K562 (cell line): ENCODE data around the gene SMG6. TPM values are rescaled to one million over a fixed set of nuclear protein-coding genes. Genes with fewer than 3 reads are reported as not detected.

ENCODE experiments used
- ATAC-seq: fragments of 200-7000 bp; cut with Tn5 transposase; 3 replicates; pipeline ENCODE4 v1.9.1; 2020; ENCODE audit warnings: moderate library complexity
- BruUV-seq: library from RNA; stranded (reverse); fragments of 400-500 nt; replicated peaks from 2 replicates; lab custom pipeline; 2021; lab: Mats Ljungman, UMichigan
- CTCF ChIA-PET: fragments of 300-600 bp; formaldehyde crosslinking; extraction: SDS; loops from one replicate; lab custom pipeline; 2021; ENCODE audit warnings: low intra/inter-chr PET ratio; lab: Yijun Ruan, JAX
- POLR2A ChIA-PET: fragments of 300-600, 350-650 bp; sonication (Branson Sonifier 250); formaldehyde crosslinking; extraction: SDS; loops from one replicate; lab custom pipeline; 2021; ENCODE audit warnings: antibody characterized with exemption, inconsistent platforms; lab: Yijun Ruan, JAX
- DNase-seq, 4 experiments: peaks; one replicate each; pipeline versions ENCODE4 v3.0.0 to v3.0.0-alpha.2; 2011 to 2018; ENCODE audit warnings: low spot score in 3 of 4, mixed read lengths in 3 of 4; ENCODE audit errors: extremely low read depth in 1 of 4
- FAIRE-seq: peaks from 2 replicates; lab custom pipeline; 2011; peaks lifted over from hg19 to GRCh38; lab: Jason Lieb, UNC
- H2AFZ ChIP-seq: 2 replicates; pipeline ENCODE4 v1.6.0; 2011; ENCODE audit warnings: low read depth, low read length, control low read depth, inconsistent platforms
- H3K27ac ChIP-seq: fragments of 200-600 bp; 3 replicates; pipeline ENCODE4 v1.8.0; 2011; ENCODE audit warnings: low read depth, mild to moderate bottlenecking, control low read depth, inconsistent platforms, low read length, moderate library complexity, mixed read lengths; ENCODE audit errors: extremely low read depth
- H3K27me3 ChIP-seq, 2 experiments: fragments of 300-600 bp in 1 of 2; 2 replicates in 1 of 2; 3 replicates in 1 of 2; pipeline versions ENCODE4 v1.6.0 to v1.8.0; 2011; ENCODE audit warnings: inconsistent platforms in 2 of 2, low read length in 2 of 2, mild to moderate bottlenecking in 1 of 2, mixed read lengths in 1 of 2, moderate library complexity in 1 of 2; ENCODE audit not compliant: control insufficient read depth in 2 of 2, insufficient read depth in 2 of 2
- H3K36me3 ChIP-seq: fragments of 300-600 bp; 3 replicates; pipeline ENCODE4 v1.8.0; 2011; ENCODE audit warnings: mild to moderate bottlenecking, low read length, inconsistent platforms; ENCODE audit not compliant: control insufficient read depth, insufficient read depth
- H3K4me1 ChIP-seq, 2 experiments: fragments of 200-600 bp in 1 of 2; replicated peaks in 1 of 2; 2 replicates in 1 of 2; 3 replicates in 1 of 2; pipeline versions ENCODE4 v1.5.1 to v1.8.0; 2011; ENCODE audit warnings: inconsistent platforms in 2 of 2, low read length in 2 of 2, mild to moderate bottlenecking in 1 of 2, mixed read lengths in 1 of 2, moderate library complexity in 1 of 2; ENCODE audit not compliant: control insufficient read depth in 2 of 2, insufficient read depth in 2 of 2
- H3K4me2 ChIP-seq: 2 replicates; pipeline ENCODE4 v1.6.1; 2011; ENCODE audit warnings: low read length, control low read depth, inconsistent platforms, mixed read lengths; ENCODE audit not compliant: insufficient read depth
- H3K4me3 ChIP-seq: fragments of 200-600 bp; sonication (generic), shearing (Covaris generic); 2 replicates; pipeline ENCODE4 v1.5.1; 2016; ENCODE audit warnings: control low read depth, inconsistent platforms
- H3K79me2 ChIP-seq: fragments of 200-600 bp; 3 replicates; pipeline ENCODE4 v1.8.0; 2011; ENCODE audit warnings: low read length, inconsistent platforms; ENCODE audit not compliant: control insufficient read depth, insufficient read depth
- H3K9ac ChIP-seq, 2 experiments: 2 replicates each; pipeline versions ENCODE4 v1.6.0 to v1.6.1; 2011; ENCODE audit warnings: low read depth in 2 of 2, low read length in 2 of 2, control low read depth in 1 of 2, inconsistent platforms in 1 of 2, mild to moderate bottlenecking in 1 of 2, mixed read lengths in 1 of 2; ENCODE audit not compliant: insufficient read depth in 1 of 2
- H3K9me1 ChIP-seq: one replicate; pipeline ENCODE4 v1.6.0; 2011; ENCODE audit warnings: inconsistent platforms, mild to moderate bottlenecking, low read length, moderate library complexity; ENCODE audit not compliant: control insufficient read depth, insufficient read depth
- H3K9me3 ChIP-seq: replicated peaks from 2 replicates; pipeline ENCODE4 v1.5.1; 2011; ENCODE audit warnings: low read depth, low read length, inconsistent platforms; ENCODE audit not compliant: control insufficient read depth, insufficient read depth
- H4K20me1 ChIP-seq: replicated peaks from 2 replicates; pipeline ENCODE4 v1.6.1; 2011; ENCODE audit warnings: low read length, inconsistent platforms, mixed read lengths; ENCODE audit not compliant: control insufficient read depth, insufficient read depth
- FOXK2 ChIP-seq, 2 experiments: fragments of 450-650 bp; IDR thresholded peaks in 1 of 2; conservative IDR thresholded peaks in 1 of 2; 2 replicates each; pipeline ENCODE4 v1.6.1; 2016; ENCODE audit warnings: low read depth in 2 of 2, mild to moderate bottlenecking in 1 of 2
- KLF16 ChIP-seq: IDR thresholded peaks from 2 replicates; pipeline ENCODE4 v1.6.1; 2016; ENCODE audit warnings: antibody characterized with exemption
- MTA3 ChIP-seq: fragments of 450-650 bp; formaldehyde crosslinking; IDR thresholded peaks from 2 replicates; pipeline ENCODE4 v1.6.1; 2017; ENCODE audit warnings: mild to moderate bottlenecking, borderline replicate concordance
- NR4A1 ChIP-seq, 2 experiments: fragments of 250-450 bp in 1 of 2; fragments of 450-650 bp in 1 of 2; sonication (Bioruptor Pico) in 1 of 2; IDR thresholded peaks; 2 replicates each; pipeline versions ENCODE4 v1.4.0 to v1.6.1; 2016 to 2020; ENCODE audit warnings: mild to moderate bottlenecking in 2 of 2, missing compliant biosample characterization in 1 of 2, missing genetic modification characterization in 1 of 2, moderate library complexity in 1 of 2
- NUFIP1 ChIP-seq: fragments of 450-650 bp; IDR thresholded peaks from 2 replicates; pipeline ENCODE4 v1.6.1; 2018; ENCODE audit not compliant: partially characterized antibody
- SIX5 ChIP-seq, 2 experiments: IDR thresholded peaks; 2 replicates each; pipeline ENCODE4 v1.6.1; 2011; ENCODE audit warnings: low read length in 2 of 2, borderline replicate concordance in 1 of 2, low read depth in 1 of 2, mild to moderate bottlenecking in 1 of 2, moderate library complexity in 1 of 2; ENCODE audit not compliant: insufficient read depth in 1 of 2
- SMAD4 ChIP-seq: fragments of 250-450 bp; sonication (Bioruptor Pico); conservative IDR thresholded peaks from 2 replicates; pipeline ENCODE4 v1.8.0; 2021; ENCODE audit warnings: inconsistent platforms, mild to moderate bottlenecking, moderate library complexity
- STAT5A ChIP-seq: IDR thresholded peaks from 2 replicates; pipeline ENCODE4 v1.6.1; 2012; ENCODE audit warnings: low read length, inconsistent platforms, borderline replicate concordance
- TCF7 ChIP-seq: sonication (generic); IDR thresholded peaks from 2 replicates; pipeline ENCODE4 v1.6.1; 2016; ENCODE audit warnings: antibody characterized with exemption, borderline replicate concordance
- ZNF124 ChIP-seq: sonication (generic); formaldehyde crosslinking; IDR thresholded peaks from 2 replicates; pipeline ENCODE4 v1.8.1; 2022; ENCODE audit warnings: missing genetic modification reagents
- ZNF140 ChIP-seq: fragments of 250-450 bp; sonication (Bioruptor Pico); IDR thresholded peaks from 2 replicates; pipeline ENCODE4 v1.8.0; 2021; ENCODE audit warnings: moderate library complexity, mild to moderate bottlenecking, inconsistent platforms
- ZNF444 ChIP-seq: fragments of 250-450 bp; sonication (Bioruptor Pico); IDR thresholded peaks from 2 replicates; pipeline ENCODE4 v1.4.0; 2020; ENCODE audit warnings: mild to moderate bottlenecking, moderate library complexity
- WGBS: fragments of 100-300 bp; shearing (Covaris generic); methylation state at CpG from one replicate; pipeline ENCODE4 v1.1.6; 2016; ENCODE audit warnings: low coverage, mixed read lengths; ENCODE audit not compliant: insufficient coverage; ENCODE audit errors: missing lambda C conversion rate; 5-methylcytosine and 5-hydroxymethylcytosine counted together
- in situ Hi-C: fragments of 300-500 bp; cut with MboI; formaldehyde crosslinking; loops from 4 replicates; pipeline ENCODE4 v1.15.0; 2018; ENCODE audit warnings: inconsistent platforms, mixed read lengths
- intact Hi-C: fragments of 100-400 bp; cut with micrococcal nuclease; formaldehyde crosslinking; loops from 2 replicates; pipeline ENCODE4 v1.14.2; 2022
- polyA plus RNA-seq, 8 experiments: library from polyadenylated mRNA; depleted of rRNA in 4 of 8; stranded (reverse) in 5 of 8; unstranded in 3 of 8; fragments of >200 nt; fragmentation: Nextera tagmentation in 2 of 8; fragmentation: Illumina TruSeq in 1 of 8; extraction: Ambion mirVana in 2 of 8; extraction: Trizol in 1 of 8; gene quantifications; 2 replicates each; pipeline versions ENCODE4 v1.2.1 to v1.2.3, GENCODE V29; 2011 to 2014; ENCODE audit warnings: inconsistent platforms in 1 of 8, missing spikeins in 1 of 8
- total RNA-seq, 7 experiments: library from RNA; depleted of rRNA in 6 of 7; stranded (reverse); fragments of >200 nt in 6 of 7; fragmentation: Illumina TruSeq in 2 of 7; extraction: Trizol in 2 of 7; gene quantifications; 2 replicates each; pipeline versions ENCODE4 v1.2.1 to v1.2.3, GENCODE V29; 2011 to 2021; ENCODE audit warnings: low replicate concordance in 1 of 7
- TF ChIP-seq, protein P1 (sequence below): fragments of 200-600 bp; sonication (generic); IDR thresholded peaks from one replicate; pipeline ENCODE4 v1.6.1; 2012; ENCODE audit warnings: mild to moderate bottlenecking, low read depth, low read length, inconsistent platforms

SMG6 gene
- total and polyA plus RNA-seq, 9 of the 15 experiments (the other 6 are each of a cell fraction or from before 2014, with no cell fraction given) = 0.44 to 13.9 (median 6.0) TPM

DNA sequence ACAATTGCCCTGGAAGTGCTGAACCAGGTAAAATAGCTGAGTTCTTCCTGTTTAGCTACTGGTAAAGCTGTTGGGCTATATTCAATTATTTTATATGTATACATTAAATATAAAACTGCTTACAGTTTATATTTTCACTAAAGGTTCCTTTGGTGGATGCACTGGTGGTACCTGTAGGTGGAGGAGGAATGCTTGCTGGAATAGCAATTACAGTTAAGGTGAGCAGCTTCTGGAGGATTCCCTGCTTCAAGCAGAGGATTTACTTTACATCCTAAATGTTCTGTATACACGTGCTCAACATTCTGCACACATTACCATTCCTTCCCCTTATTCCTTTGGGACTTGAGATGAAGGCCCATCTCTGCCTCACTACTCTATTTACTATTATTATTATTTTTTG is 17.8 kb upstream of the SMG6 start:
- 67% methylated on average over 1 of the region's 1 CpG for WGBS
- H3K9ac ChIP-seq = no peak overlapping the region
- H3K4me3 ChIP-seq = no peak overlapping the region
- no peak overlapping the region for H2AFZ ChIP-seq
- no peaks in the 10 kb centered on the region for H3K9me3 ChIP-seq
- BruUV-seq = no TSS peak
- H3K79me2 ChIP-seq = no peaks in the 10 kb centered on the region
- ChIA-PET CTCF (no interaction called here), POLR2A (interaction anchor here (0.5 to 1.4 kb wide), 5 partner anchors 9 to 772 kb away, joined by 3 to 6 read pairs (median 3); partner anchors contain the start of gene TSR1)
- ATAC-seq (no peak), FAIRE-seq (no peak)
- H3K9me1 ChIP-seq = no peaks in the 10 kb centered on the region
- TF ChIP-seq ZNF444 = no peak
- no peak for TF ChIP-seq FOXK2 (conservative IDR thresholded peaks at IDR 0.05 in 1 of 2, IDR thresholded peaks at IDR 0.05 in 1 of 2; ENCODE audit: low read depth in 2 of 2)
- no peak for TF ChIP-seq NUFIP1
- TF ChIP-seq STAT5A = no peak
- TF ChIP-seq SMAD4 (CRISPR knock-in tag) = no peak
- TF ChIP-seq KLF16 = no peak
- TF ChIP-seq TCF7 = no peak
- no peak for TF ChIP-seq ZNF140 (CRISPR knock-in tag)
- TF ChIP-seq, protein P1, sequence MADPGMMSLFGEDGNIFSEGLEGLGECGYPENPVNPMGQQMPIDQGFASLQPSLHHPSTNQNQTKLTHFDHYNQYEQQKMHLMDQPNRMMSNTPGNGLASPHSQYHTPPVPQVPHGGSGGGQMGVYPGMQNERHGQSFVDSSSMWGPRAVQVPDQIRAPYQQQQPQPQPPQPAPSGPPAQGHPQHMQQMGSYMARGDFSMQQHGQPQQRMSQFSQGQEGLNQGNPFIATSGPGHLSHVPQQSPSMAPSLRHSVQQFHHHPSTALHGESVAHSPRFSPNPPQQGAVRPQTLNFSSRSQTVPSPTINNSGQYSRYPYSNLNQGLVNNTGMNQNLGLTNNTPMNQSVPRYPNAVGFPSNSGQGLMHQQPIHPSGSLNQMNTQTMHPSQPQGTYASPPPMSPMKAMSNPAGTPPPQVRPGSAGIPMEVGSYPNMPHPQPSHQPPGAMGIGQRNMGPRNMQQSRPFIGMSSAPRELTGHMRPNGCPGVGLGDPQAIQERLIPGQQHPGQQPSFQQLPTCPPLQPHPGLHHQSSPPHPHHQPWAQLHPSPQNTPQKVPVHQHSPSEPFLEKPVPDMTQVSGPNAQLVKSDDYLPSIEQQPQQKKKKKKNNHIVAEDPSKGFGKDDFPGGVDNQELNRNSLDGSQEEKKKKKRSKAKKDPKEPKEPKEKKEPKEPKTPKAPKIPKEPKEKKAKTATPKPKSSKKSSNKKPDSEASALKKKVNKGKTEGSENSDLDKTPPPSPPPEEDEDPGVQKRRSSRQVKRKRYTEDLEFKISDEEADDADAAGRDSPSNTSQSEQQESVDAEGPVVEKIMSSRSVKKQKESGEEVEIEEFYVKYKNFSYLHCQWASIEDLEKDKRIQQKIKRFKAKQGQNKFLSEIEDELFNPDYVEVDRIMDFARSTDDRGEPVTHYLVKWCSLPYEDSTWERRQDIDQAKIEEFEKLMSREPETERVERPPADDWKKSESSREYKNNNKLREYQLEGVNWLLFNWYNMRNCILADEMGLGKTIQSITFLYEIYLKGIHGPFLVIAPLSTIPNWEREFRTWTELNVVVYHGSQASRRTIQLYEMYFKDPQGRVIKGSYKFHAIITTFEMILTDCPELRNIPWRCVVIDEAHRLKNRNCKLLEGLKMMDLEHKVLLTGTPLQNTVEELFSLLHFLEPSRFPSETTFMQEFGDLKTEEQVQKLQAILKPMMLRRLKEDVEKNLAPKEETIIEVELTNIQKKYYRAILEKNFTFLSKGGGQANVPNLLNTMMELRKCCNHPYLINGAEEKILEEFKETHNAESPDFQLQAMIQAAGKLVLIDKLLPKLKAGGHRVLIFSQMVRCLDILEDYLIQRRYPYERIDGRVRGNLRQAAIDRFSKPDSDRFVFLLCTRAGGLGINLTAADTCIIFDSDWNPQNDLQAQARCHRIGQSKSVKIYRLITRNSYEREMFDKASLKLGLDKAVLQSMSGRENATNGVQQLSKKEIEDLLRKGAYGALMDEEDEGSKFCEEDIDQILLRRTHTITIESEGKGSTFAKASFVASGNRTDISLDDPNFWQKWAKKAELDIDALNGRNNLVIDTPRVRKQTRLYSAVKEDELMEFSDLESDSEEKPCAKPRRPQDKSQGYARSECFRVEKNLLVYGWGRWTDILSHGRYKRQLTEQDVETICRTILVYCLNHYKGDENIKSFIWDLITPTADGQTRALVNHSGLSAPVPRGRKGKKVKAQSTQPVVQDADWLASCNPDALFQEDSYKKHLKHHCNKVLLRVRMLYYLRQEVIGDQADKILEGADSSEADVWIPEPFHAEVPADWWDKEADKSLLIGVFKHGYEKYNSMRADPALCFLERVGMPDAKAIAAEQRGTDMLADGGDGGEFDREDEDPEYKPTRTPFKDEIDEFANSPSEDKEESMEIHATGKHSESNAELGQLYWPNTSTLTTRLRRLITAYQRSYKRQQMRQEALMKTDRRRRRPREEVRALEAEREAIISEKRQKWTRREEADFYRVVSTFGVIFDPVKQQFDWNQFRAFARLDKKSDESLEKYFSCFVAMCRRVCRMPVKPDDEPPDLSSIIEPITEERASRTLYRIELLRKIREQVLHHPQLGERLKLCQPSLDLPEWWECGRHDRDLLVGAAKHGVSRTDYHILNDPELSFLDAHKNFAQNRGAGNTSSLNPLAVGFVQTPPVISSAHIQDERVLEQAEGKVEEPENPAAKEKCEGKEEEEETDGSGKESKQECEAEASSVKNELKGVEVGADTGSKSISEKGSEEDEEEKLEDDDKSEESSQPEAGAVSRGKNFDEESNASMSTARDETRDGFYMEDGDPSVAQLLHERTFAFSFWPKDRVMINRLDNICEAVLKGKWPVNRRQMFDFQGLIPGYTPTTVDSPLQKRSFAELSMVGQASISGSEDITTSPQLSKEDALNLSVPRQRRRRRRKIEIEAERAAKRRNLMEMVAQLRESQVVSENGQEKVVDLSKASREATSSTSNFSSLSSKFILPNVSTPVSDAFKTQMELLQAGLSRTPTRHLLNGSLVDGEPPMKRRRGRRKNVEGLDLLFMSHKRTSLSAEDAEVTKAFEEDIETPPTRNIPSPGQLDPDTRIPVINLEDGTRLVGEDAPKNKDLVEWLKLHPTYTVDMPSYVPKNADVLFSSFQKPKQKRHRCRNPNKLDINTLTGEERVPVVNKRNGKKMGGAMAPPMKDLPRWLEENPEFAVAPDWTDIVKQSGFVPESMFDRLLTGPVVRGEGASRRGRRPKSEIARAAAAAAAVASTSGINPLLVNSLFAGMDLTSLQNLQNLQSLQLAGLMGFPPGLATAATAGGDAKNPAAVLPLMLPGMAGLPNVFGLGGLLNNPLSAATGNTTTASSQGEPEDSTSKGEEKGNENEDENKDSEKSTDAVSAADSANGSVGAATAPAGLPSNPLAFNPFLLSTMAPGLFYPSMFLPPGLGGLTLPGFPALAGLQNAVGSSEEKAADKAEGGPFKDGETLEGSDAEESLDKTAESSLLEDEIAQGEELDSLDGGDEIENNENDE = no peak
- TF ChIP-seq ZNF124 = no peak
- no peak for TF ChIP-seq SIX5 (IDR thresholded peaks at IDR 0.05; ENCODE audit: borderline replicate concordance in 1 of 2, insufficient read depth in 1 of 2, low read depth in 1 of 2, low read length in 2 of 2)
- TF ChIP-seq NR4A1 (CRISPR knock-in tag; IDR thresholded peaks at IDR 0.05) = no peak
- TF ChIP-seq NR4A1 (tag; IDR thresholded peaks at IDR 0.05) = no peak
- no peak for TF ChIP-seq MTA3
- TF ChIP-seq, all 486 proteins: peak for 0
- Histone ChIP-seq H4K20me1 (no peaks in the 10 kb centered on the region), H3K4me2 (no peak overlapping the region), H3K27me3 (no peaks in the 10 kb centered on the region), H3K27ac (no peak overlapping the region), H3K36me3 (peaks cover 37% of the 10 kb centered on the region), H3K4me1 (peaks cover 0 to under 1% of the 10 kb centered on the region in 2 experiments; a peak in 3 of 5 replicates)
- intact Hi-C loops = no loop called here
- in situ Hi-C loops = no loop called here
- DNase-seq = no peak
